ENCODE measurements around the gene ANO7.

ANO7 gene

GRCh38 chr2:241257419-241258032, 69.0 kb downstream of the ANO7 start:
- DNase-seq, result no peak

GRCh38 chr2:241258505-241259280, 70.2 kb downstream of the ANO7 start:
- DNase-seq, result no peak

DNA sequence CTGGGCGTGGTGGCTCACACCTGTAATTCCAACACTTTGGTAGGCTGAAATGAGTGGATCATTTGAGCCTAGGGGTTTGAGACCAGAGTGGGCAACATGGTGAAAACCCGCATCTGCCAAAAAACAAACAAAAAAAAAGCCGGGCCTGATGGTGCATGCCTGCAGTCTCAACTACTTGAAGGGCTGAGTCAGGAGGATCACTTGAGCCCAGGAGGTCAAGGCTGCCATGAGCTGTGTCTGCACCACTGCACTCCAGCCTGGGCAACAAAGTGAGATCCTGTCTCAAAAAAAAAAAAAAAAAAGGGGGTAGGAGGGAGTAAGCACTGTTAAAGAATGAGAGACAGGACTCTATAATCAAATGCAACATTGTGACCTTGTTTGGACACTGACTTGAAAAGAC, 72.4 kb downstream of the ANO7 start:
- no peak for DNase-seq

DNA sequence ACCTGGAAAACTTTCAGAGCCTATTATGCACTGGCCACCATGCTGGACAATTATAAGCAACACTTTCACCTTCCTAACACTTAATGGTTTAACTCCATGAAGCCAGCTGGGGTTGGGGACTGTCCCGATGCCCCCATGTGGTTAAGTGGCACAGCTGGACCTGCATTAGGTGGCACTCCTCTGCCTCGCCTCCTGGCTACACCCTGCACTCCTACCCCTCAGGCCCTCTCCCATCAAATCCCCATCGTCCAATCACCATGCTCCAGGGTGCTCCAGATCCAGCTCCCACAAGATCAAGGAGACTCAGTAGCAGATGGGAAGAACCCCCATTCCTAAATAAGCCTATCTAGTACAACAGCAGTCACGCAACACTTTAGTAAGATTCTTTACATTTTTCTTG, 73.2 kb downstream of the ANO7 start:
- no peak for DNase-seq

DNA sequence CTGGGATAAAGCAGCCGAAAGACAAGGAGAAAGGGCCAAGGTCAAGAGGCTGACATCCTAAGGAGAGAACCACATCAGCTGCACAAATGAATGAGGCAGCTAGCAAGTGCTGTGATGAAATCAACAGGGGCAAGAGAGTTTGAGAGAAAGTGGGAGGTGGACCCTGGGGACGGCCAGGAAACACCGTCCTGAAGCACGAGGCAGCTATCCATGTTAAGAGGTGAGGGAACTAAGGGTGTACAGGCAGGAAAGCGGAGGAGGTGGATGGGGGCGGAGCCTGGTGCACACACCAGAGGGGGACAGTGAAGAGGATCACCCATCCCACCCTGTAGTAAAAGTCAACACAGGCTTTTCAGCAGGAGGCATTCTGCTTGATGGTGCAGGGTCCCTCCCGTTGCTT, 74.6 kb downstream of the ANO7 start:
- DNase-seq, result no peak

DNA sequence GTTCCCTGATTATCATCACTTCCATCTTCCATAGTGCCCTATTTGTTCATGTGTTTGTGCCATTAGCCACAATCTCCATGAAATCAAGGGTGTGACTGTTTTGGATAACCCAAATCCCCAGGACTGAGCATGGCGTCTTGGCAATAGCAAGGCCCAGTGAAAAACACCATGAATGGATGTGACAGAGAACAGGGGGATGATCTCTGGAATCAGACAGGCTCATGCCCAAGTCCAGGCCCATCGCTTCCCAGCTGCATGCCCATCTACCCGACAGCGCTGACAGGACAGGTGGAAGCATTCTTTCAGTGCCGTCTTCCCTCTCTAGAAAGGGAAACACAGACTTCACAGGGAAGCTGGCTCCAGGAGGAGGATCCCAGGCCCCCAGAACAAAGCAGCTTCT, 77.0 kb downstream of the ANO7 start:
- no peak for DNase-seq

DNA sequence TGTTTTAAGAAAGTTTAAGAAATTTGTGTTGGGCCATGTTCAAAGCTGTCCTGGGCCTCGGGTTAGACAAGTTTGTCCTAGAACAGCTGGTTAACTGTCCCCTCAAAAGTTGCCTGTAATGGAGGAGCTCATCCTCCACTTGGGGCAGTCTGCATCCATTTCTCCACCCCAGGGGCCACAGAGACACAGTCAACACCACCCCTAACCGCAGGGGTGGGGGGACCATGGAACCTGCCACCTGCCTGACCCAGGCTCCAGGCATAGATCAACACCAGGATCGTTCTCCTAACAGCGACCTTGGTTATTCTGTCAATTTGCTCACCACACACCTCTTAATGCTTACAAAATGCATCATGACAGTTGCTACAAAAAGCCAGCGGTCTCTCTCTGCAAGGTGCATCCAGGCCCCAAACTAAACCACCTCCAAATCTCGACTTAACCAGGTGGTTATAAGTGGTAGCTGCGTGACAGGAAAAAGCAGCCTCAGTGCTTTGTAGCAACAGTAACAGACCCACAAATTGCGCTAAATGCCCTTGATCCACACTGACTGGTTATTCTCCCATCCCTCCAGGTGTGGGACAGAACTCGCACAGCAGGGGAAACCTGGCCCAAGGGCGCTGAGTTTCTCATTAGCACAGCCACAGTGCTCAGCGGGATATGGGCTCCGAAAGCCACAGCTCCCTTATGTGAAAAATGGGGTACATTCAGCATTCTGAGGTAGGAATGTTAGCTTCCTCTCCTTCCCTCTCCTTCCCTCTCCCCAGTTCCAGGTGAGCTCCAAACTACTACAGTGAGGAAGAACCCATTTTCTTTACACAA, 79.0 kb downstream of the ANO7 start:
- no peak for DNase-seq

- no peak for DNase-seq
These were observed 79.8 kb downstream of the ANO7 start for GRCh38 chr2:241268306-241268705.

GRCh38 chr2:241268716-241269445, 80.4 kb downstream of the ANO7 start:
- peak; percentile 46 for DNase-seq

GRCh38 chr2:241269707-241270520, 81.4 kb downstream of the ANO7 start:
- DNase-seq, result no peak

DNA sequence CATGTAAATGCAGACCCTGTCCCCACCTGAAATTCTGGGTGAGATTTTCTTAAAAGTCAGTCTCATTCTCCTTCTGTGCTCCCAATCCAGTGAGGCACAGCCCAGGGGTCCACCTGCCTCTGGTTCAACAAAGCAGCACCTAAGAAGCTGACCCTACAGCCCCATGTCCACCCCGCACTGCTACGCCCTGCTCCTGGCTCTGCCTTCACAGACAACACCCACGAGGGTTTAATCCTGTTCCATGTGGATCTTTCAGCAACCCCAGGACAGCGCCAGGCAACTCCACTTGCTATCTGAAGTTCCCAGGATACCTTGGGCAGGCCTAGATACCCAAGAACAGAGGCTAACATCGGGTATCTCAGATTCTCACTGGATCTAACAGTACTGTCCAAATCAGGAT, 82.1 kb downstream of the ANO7 start:
- no peak for DNase-seq

DNA sequence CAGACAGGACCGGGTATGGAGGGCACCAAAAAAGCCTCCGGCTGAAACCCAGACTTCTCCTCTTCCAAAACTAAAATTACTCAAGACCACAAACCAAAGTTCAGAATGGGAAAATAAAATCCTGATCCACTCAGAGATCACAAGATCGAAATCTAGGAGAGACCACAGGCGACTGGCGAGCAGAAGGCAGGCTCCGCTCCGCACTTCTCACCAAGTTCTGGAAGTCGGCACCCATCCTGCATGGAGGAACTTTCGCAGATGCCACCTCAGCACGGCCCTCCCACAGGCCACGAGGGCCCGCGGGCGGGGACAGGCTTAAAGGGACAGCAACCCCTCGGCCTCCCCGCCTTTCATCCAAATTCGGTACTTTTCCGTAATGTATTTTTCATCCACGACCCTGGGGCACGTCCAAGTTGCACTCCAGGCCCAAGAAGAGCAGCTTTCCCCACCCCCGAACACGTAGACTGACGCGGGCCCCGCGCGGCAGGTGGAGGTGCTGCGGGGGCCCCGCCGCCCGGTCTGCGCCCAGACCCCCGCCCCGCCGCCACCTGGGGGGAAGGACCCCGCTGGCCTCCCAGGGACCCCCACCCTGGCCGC, 83.3 kb downstream of the ANO7 start:
- DNase-seq, result peak; percentile 83

DNA sequence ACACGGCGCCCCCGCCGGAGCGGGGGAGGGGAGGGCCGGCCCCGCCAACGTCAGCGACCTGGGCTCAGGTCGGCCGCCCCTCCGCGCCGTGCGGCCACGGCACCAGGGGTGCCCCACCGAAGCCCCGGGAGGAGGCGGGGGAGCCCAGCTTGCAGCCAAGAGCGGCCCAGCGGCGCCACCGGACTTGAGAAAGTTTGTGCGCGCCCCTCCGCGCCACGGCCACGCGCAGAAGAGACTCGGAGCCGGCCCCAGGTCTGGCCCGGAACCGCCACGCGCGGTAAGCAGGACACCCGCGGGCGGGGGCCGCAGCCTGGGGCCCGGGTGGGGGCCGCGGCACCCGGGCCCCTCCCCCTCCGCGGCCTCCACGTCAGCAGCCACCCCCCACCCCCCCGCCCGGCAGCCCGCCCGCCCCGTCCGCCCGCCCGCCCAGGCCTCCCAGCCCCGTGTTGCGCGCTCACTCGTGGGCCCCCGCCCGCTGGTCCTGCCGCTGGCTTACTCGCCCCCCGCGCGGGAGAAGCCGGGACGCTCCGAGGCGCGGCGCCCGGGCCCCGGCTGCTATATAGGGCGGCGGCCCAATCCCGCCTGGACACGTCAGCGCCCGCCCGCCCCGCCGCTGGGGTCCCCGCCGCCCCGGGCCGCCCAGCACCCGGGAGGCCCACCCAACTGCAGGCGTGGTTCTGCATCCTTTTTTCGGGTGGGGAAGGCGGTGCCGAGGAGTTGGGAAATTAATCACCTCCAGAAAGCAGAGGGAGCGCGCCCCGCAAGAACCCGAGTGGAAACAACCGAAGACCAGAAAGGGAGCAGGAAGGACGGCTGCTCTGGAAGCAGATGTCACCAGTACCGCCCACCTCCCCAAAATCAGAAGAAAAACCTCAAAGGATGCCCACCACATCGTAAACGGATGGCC, 84.1 kb downstream of the ANO7 start:
- DNase-seq, result peak; percentile 82

DNA sequence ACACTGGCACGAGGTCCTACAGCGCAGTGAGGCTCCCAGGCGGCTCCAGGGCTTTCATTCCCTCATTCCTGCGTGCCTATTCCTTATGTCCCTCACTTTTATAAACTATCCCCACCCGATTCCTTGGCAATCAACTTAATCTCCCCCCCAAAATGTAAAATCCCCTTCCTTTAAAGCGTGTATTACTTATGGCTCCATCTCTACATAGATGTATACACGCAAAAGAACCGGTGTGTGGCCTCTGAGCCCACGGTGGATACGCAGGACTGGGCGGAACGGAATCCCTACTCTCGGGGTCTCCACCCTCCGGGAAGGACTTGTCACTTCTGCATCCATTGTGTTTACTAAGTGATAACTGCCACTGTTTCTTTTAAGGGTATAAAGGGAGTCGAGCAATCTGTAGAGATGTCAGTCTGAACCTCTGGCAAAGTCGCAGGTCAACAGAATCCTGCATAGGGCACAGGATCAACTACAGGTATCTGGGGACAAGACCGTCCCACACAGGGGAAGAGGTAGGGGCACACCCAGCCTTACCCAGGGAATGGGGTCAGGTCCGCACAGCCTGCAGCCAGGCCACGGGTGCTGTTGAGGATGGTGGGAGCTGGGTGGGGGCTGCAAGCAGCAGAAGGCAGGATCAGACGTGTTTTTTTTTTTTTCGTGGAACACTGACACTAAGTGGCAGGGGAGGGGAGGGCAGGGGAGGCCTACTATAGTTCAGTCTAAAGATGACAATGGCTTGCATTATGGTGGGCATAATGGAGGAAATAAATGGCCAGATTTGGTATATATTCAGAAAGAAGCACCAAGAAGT, 84.9 kb downstream of the ANO7 start:
- DNase-seq, result no peak

DNA sequence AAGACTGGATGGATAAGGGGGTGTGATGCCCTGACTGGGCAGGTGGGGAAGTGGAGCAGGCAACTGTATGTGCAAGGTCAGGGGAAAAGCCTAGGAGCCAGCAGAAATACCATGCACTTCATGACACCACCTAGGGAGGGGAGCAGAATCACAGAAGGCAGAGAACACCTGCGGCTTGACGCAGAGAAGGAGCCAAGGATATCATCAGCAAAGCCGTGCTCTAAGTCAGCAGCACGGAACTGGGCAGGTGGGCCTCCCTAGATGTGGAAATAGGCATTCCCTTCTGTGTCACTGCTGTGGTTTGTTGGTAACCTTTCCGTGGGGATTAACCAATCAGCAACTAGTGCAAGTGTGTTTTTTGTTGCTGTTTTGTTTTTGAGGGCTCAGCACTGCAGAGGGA, 85.7 kb downstream of the ANO7 start:
- DNase-seq, result no peak
